HCT116 (cell line): ENCODE results near the gene GTF3C4. TPM values are rescaled to one million over a fixed set of nuclear protein-coding genes. Genes with fewer than 3 reads are reported as not detected.

Experiments used
- ATAC-seq: fragments of 200-7000 bp; cut with Tn5 transposase; 2 replicates; pipeline ENCODE4 v1.9.1; 2020; ENCODE audit warnings: mild to moderate bottlenecking, moderate library complexity
- BruUV-seq: library from RNA; stranded (reverse); fragments of 400-500 nt; replicated peaks from 2 replicates; lab custom pipeline; 2021; lab: Mats Ljungman, UMichigan
- CTCF ChIA-PET: fragments of 300-600 bp; sonication (Branson Sonifier 250); formaldehyde crosslinking; loops from one replicate; lab custom pipeline; 2021; ENCODE audit warnings: antibody characterized with exemption; lab: Charles Lee
- POLR2A ChIA-PET: fragments of 300-600, 350-600 bp; sonication (Branson Sonifier 250); formaldehyde crosslinking; loops from one replicate; lab custom pipeline; 2021; ENCODE audit warnings: antibody characterized with exemption; lab: Charles Lee
- RAD21 ChIA-PET, 2 experiments: fragments of 300-600 bp; sonication (Branson Sonifier 250); formaldehyde crosslinking; loops; one replicate each; lab custom pipeline; 2023; ENCODE audit warnings: low total read pairs in 2 of 2; ENCODE audit not compliant: uncharacterized antibody in 2 of 2, unreplicated experiment in 2 of 2, low non-redundant PET in 1 of 2; lab: Charles Lee
- DNase-seq: peaks from one replicate; pipeline ENCODE4 v3.0.0-alpha.2; 2010; ENCODE audit warnings: low read depth, low spot score
- H2AFZ ChIP-seq: fragments of 200-600 bp; shearing (Covaris generic), sonication (generic); 2 replicates; pipeline ENCODE4 v1.6.1; 2017; ENCODE audit warnings: low read depth, mixed run types, mixed read lengths, antibody characterized with exemption, low read length; ENCODE audit not compliant: poor library complexity, severe bottlenecking
- H3K27ac ChIP-seq: 2 replicates; pipeline ENCODE4 v1.5.1; 2012; ENCODE audit warnings: low read depth, low read length
- H3K27me3 ChIP-seq: fragments of 200-600 bp; sonication (generic); 2 replicates; pipeline ENCODE4 v1.6.1; 2016; ENCODE audit warnings: mixed run types, low read length, mixed read lengths; ENCODE audit not compliant: insufficient read depth
- H3K36me3 ChIP-seq, 2 experiments: fragments of 200-500 bp in 1 of 2; fragments of 200-600 bp in 1 of 2; sonication (Bioruptor generic) in 1 of 2; sonication (generic) in 1 of 2; 2 replicates each; pipeline versions ENCODE4 v1.5.1 to v1.6.1; 2014 to 2016; ENCODE audit warnings: low read length in 2 of 2, inconsistent platforms in 1 of 2, mixed read lengths in 1 of 2, mixed run types in 1 of 2; ENCODE audit not compliant: insufficient read depth in 2 of 2, control insufficient read depth in 1 of 2
- H3K4me1 ChIP-seq, 2 experiments: fragments of 200-600 bp in 1 of 2; sonication (generic) in 1 of 2; 2 replicates each; pipeline versions ENCODE4 v1.5.1 to v1.6.1; 2012 to 2017; ENCODE audit warnings: low read length in 2 of 2, inconsistent platforms in 1 of 2, mild to moderate bottlenecking in 1 of 2, mixed read lengths in 1 of 2, mixed run types in 1 of 2, moderate library complexity in 1 of 2; ENCODE audit not compliant: insufficient read depth in 2 of 2, control insufficient read depth in 1 of 2
- H3K4me2 ChIP-seq: fragments of 200-600 bp; sonication (generic); 2 replicates; pipeline ENCODE4 v1.6.1; 2017; ENCODE audit warnings: mixed run types, low read length, mixed read lengths
- H3K4me3 ChIP-seq, 2 experiments: fragments of 200-600 bp in 1 of 2; sonication (generic) in 1 of 2; replicated peaks in 1 of 2; 2 replicates each; pipeline ENCODE4 v1.5.1; 2011 to 2016; ENCODE audit warnings: low read length in 2 of 2, control low read depth in 1 of 2, low read depth in 1 of 2, mild to moderate bottlenecking in 1 of 2, mixed read lengths in 1 of 2, mixed run types in 1 of 2
- H3K79me2 ChIP-seq: fragments of 200-600 bp; sonication (generic); 2 replicates; pipeline ENCODE4 v1.6.1; 2017; ENCODE audit warnings: mild to moderate bottlenecking, mixed run types, low read length, moderate library complexity, mixed read lengths; ENCODE audit not compliant: insufficient read depth
- H3K9ac ChIP-seq: fragments of 200-600 bp; sonication (generic); 2 replicates; pipeline ENCODE4 v1.6.1; 2016; ENCODE audit warnings: low read length, mixed read lengths
- H3K9me2 ChIP-seq: fragments of 200-600 bp; sonication (generic), shearing (Covaris generic); 2 replicates; pipeline ENCODE4 v1.6.1; 2017; ENCODE audit warnings: mixed run types, mild to moderate bottlenecking, moderate library complexity; ENCODE audit not compliant: insufficient read depth
- H3K9me3 ChIP-seq, 2 experiments: fragments of 200-500 bp in 1 of 2; fragments of 200-600 bp in 1 of 2; sonication (Bioruptor generic) in 1 of 2; sonication (generic) in 1 of 2; 2 replicates each; pipeline ENCODE4 v1.6.1; 2014 to 2017; ENCODE audit warnings: low read length in 2 of 2, mixed read lengths in 2 of 2, inconsistent platforms in 1 of 2, low read depth in 1 of 2, mild to moderate bottlenecking in 1 of 2, mixed run types in 1 of 2, moderate library complexity in 1 of 2; ENCODE audit not compliant: control insufficient read depth in 1 of 2, insufficient read depth in 1 of 2
- H4K20me1 ChIP-seq: fragments of 200-600 bp; sonication (generic), shearing (Covaris generic); 2 replicates; pipeline ENCODE4 v1.6.1; 2017; ENCODE audit warnings: mixed run types, mild to moderate bottlenecking, moderate library complexity; ENCODE audit not compliant: insufficient read depth
- CBX3 ChIP-seq: IDR thresholded peaks from 2 replicates; pipeline ENCODE4 v1.6.1; 2012; ENCODE audit warnings: low read depth
- CEBPB ChIP-seq: IDR thresholded peaks from 2 replicates; pipeline ENCODE4 v1.6.1; 2012; ENCODE audit warnings: low read depth
- CTCF ChIP-seq, 3 experiments: fragments of 200-600 bp in 1 of 3; sonication (generic) in 1 of 3; IDR thresholded peaks in 2 of 3; conservative IDR thresholded peaks in 1 of 3; 2 replicates each; pipeline ENCODE4 v1.5.1; 2012 to 2017; ENCODE audit warnings: low read depth in 2 of 3, low read length in 2 of 3, antibody characterized with exemption in 1 of 3, borderline replicate concordance in 1 of 3, control low read depth in 1 of 3, mild to moderate bottlenecking in 1 of 3, mixed read lengths in 1 of 3, mixed run types in 1 of 3, moderate library complexity in 1 of 3; ENCODE audit not compliant: insufficient read depth in 1 of 3
- EGR1 ChIP-seq: IDR thresholded peaks from 2 replicates; pipeline ENCODE4 v1.6.1; 2012; ENCODE audit warnings: low read depth
- ELF1 ChIP-seq: IDR thresholded peaks from 2 replicates; pipeline ENCODE4 v1.6.1; 2012; ENCODE audit warnings: low read depth, borderline replicate concordance
- FOSL1 ChIP-seq: IDR thresholded peaks from 2 replicates; pipeline ENCODE4 v1.6.1; 2012; ENCODE audit warnings: low read depth
- MAX ChIP-seq: IDR thresholded peaks from 2 replicates; pipeline ENCODE4 v1.6.1; 2012
- POLR2AphosphoS5 ChIP-seq: IDR thresholded peaks from 2 replicates; pipeline ENCODE4 v1.6.1; 2011; ENCODE audit warnings: mild to moderate bottlenecking, low read depth, low read length, moderate library complexity
- RAD21 ChIP-seq: IDR thresholded peaks from 2 replicates; pipeline ENCODE4 v1.6.1; 2012; ENCODE audit warnings: low read depth, mild to moderate bottlenecking
- SIN3A ChIP-seq: IDR thresholded peaks from 2 replicates; pipeline ENCODE4 v1.6.1; 2012; ENCODE audit warnings: low read depth
- SP1 ChIP-seq: IDR thresholded peaks from 2 replicates; pipeline ENCODE4 v1.6.1; 2012; ENCODE audit warnings: low read depth
- TCF7L2 ChIP-seq: IDR thresholded peaks from 2 replicates; pipeline ENCODE4 v1.7.0; 2011; ENCODE audit warnings: borderline replicate concordance, inconsistent platforms; ENCODE audit not compliant: insufficient read depth, insufficient read length; ENCODE audit errors: extremely low read depth
- YY1 ChIP-seq: IDR thresholded peaks from 2 replicates; pipeline ENCODE4 v1.6.1; 2011; ENCODE audit warnings: low read length, low read depth, moderate library complexity, mild to moderate bottlenecking; ENCODE audit not compliant: insufficient replicate concordance; ENCODE audit errors: extremely low read depth
- ZBTB33 ChIP-seq: IDR thresholded peaks from 2 replicates; pipeline ENCODE4 v1.6.1; 2011; ENCODE audit warnings: mild to moderate bottlenecking, low read length, moderate library complexity; ENCODE audit not compliant: insufficient replicate concordance; ENCODE audit errors: extremely low read depth
- ZFX ChIP-seq: fragments of 450-650 bp; IDR thresholded peaks from 2 replicates; pipeline ENCODE4 v1.6.1; 2017
- ZNF274 ChIP-seq: fragments of 200-500 bp; sonication (Bioruptor generic); IDR thresholded peaks from 2 replicates; pipeline ENCODE4 v1.6.1; 2014; ENCODE audit warnings: mild to moderate bottlenecking, low read depth, low read length, inconsistent platforms
- intact Hi-C: fragments of 100-400 bp; cut with micrococcal nuclease; formaldehyde crosslinking; loops from 2 replicates; pipeline ENCODE4 v1.10.0; 2022
- total RNA-seq: library from RNA; stranded (reverse); gene quantifications from one replicate; pipeline ENCODE4 v1.2.1, GENCODE V29; 2021; ENCODE audit not compliant: unreplicated experiment
- TF ChIP-seq, protein P1 (sequence below): IDR thresholded peaks from 2 replicates; pipeline ENCODE4 v1.6.1; 2012

GTF3C4 gene
- total RNA-seq, 1 experiment from 2014 or later: 26.4 TPM

DNA sequence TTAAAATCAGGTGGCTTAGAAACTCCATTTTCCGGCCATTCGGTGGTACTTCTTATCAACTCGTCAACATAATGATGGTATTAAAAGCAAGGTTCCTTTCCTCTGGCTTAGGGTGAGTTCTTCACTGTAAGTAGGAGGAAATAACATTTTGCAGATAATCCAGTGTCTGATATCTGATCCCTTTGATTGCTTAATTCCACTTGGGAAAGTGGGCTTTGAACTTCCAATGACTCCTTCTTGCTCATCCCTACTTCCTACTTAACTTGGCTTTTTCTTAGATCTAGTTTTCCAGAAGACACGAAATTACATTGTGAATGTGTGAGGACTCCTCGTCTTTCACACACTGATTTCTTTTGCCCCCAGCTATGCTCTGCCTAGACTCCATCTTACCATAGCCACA, 32.0 kb upstream of the GTF3C4 start:
- H4K20me1 ChIP-seq: no peaks in the 10 kb centered on the region
- H3K9ac ChIP-seq: no peak overlapping the region
- H3K9me3 ChIP-seq: no peaks in the 10 kb centered on the region
- no peaks in the 10 kb centered on the region for H3K4me1 ChIP-seq
- ATAC-seq: no peak
- peaks cover 25 to 39% of the 10 kb centered on the region in 2 experiments; a peak in 3 of 4 replicates for H3K36me3 ChIP-seq
- H3K79me2 ChIP-seq: peaks cover 4% of the 10 kb centered on the region; the same call in 1 of the 2 replicates
- POLR2A ChIA-PET: no interaction called here
- RAD21 ChIA-PET: no interaction called here
- no peak overlapping the region for H3K27ac ChIP-seq
- intact Hi-C loops: no loop called here
- CTCF ChIA-PET: no interaction called here
- DNase-seq: no peak
- H3K27me3 ChIP-seq: no peaks in the 10 kb centered on the region
- no peaks in the 10 kb centered on the region for H3K9me2 ChIP-seq
- TF ChIP-seq MAX: no peak
- no peak for TF ChIP-seq SP1
- no peak for TF ChIP-seq YY1
- no peak for TF ChIP-seq CBX3
- TF ChIP-seq RAD21: no peak
- H3K4me2 ChIP-seq: no peak overlapping the region
- BruUV-seq: no TSS peak
- no peak overlapping the region for H3K4me3 ChIP-seq
- H2AFZ ChIP-seq: no peak overlapping the region

- Histone ChIP-seq H3K36me3 (peaks cover 28 to 32% of the 10 kb centered on the region in 2 experiments; a peak in 3 of 4 replicates), H3K27ac (no peak overlapping the region), H4K20me1 (no peaks in the 10 kb centered on the region), H3K9ac (no peak overlapping the region), H2AFZ (no peak overlapping the region), H3K79me2 (0 out of 2 replicates have a peak, but pooled peaks cover 4% of the 10 kb centered on the region), H3K4me2 (no peak overlapping the region), H3K4me3 (no peak overlapping the region), H3K27me3 (no peaks in the 10 kb centered on the region), H3K4me1 (no peaks in the 10 kb centered on the region), H3K9me2 (no peaks in the 10 kb centered on the region), H3K9me3 (no peaks in the 10 kb centered on the region)
- ATAC-seq: no peak
- ChIA-PET RAD21 (no interaction called here), POLR2A (no interaction called here), CTCF (no interaction called here)
- no TSS peak for BruUV-seq
- DNase-seq: no peak
- no peak for TF ChIP-seq CBX3
- no peak for TF ChIP-seq YY1
- TF ChIP-seq ZBTB33: no peak
- no peak for TF ChIP-seq POLR2AphosphoS5
- no peak for TF ChIP-seq SIN3A
- no peak for TF ChIP-seq RAD21
- TF ChIP-seq ZFX: no peak
- TF ChIP-seq ZNF274: no peak
- no peak for TF ChIP-seq CTCF (IDR thresholded peaks at IDR 0.05 in 2 of 3, conservative IDR thresholded peaks at IDR 0.05 in 1 of 3; ENCODE audit: borderline replicate concordance in 1 of 3, insufficient read depth in 1 of 3, low read depth in 2 of 3, low read length in 2 of 3)
- no peak for TF ChIP-seq EGR1
- TF ChIP-seq, protein P1, sequence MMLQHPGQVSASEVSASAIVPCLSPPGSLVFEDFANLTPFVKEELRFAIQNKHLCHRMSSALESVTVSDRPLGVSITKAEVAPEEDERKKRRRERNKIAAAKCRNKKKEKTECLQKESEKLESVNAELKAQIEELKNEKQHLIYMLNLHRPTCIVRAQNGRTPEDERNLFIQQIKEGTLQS: no peak
- no peak for TF ChIP-seq TCF7L2
- TF ChIP-seq FOSL1: no peak
- TF ChIP-seq ELF1: no peak
- TF ChIP-seq CEBPB: no peak
- intact Hi-C loops: no loop called here
Observed at GRCh38 chr9:132639322-132639721, 30.9 kb upstream of the GTF3C4 start.
